Activated effector memory CD4-positive, alpha-beta T cell treated with Interleukin-2 at 50 U/mL for 16 hours (primary cell): ENCODE data around the gene TSSC4.

Experiments
- DNase-seq: peaks from one replicate; pipeline ENCODE4 v3.0.0-alpha.2; 2020

The TSSC4 gene

DNA sequence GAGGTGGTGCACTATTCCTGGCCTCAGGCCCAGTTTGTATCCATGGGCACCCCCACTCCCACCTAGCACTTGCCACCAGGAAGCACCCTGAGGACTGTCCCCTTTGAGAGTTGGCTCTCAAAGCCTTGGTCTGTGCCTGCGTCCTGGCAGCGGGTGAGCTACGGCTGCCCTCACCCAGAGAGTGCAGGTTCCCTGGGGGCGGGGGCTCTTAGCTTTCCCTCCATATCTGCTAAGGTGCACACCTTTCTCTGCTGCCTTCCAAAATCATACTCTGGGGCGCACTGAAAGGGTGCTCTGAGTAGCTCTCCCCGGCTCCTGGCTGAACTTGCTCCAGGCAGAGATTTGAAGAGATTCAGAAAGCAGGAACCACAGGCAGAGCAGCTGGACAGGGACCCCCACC is 51.4 kb downstream of the TSSC4 start:
- DNase-seq: no peak

DNA sequence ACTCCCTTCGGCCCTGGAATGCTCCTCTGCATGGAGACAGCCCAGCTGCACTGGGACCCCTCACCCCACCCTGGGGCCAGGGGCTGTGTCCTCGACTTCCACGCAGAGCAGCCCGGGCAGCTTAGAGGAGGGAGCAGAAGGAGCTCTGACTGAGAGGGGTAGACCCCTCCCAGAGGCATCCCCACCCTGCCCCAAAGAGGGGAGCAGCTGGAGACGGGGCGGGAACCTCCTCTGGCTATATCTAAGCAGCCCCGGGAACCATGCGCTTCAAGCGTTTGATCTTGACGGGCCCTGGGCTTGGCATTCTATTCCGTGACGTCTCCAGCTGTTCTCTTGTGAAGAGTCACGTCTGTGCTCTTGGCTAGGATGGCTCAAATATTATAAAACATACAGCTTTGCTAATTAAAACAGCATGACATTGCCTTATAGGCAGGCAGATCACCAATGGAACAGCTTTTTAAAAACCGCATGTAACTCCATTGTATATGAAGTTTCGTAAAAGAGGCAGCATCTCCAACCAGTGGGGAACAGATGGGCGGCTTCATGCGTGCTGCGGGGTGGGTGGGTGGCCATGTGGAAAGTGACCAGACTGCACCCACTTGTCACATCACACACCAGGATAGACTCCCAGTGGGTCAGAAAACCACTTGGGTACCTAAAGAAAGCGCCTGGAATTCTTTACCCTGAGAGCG is 51.9 kb downstream of the TSSC4 start:
- DNase-seq: no peak

DNA sequence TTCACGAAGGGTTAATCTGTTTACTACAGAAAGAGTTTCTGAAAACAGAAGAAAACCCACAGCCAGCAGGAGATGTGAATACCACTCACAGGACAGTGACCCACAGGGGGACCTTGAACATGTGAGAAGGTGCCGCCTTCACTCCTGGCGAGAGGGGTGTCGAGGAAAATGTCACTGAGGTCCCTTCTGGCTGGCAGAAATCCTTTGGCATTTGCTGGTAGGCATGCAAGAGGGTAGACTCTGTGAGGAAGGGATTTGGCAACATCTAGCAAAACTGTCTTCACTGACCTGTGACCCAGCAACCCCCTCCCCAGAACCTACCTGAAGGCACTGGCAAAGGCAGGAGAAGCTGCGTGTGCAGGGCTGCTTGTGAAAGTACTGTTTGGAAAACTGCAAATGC is 52.9 kb downstream of the TSSC4 start:
- no peak for DNase-seq
